ENCODE results near the gene BNIP5.

BNIP5 gene

DNA sequence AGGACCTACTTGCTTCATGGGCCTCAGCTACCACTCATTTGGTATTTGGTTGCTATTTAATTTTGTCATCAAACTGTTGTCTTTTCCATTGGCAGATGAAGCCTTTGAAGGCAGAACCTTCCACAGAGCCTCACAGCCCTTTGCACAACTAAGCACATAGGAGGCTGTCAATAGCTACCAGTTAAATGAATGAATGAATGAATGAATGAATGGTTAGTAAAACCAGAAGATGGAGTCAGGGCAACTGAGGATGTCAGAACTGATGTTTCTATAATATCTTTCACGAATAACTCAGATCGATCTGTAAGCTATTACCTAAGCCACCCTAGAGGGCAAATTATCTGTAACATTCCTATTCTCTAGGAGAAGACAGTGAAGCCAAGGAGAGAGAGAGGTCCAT is 19.1 kb downstream of the BNIP5 start:
- Histone ChIP-seq H3K9me3 (ENCODE audit: control insufficient read depth, insufficient read depth, low read depth, low read length) (no peaks in the 10 kb centered on the region), H3K4me3 (ENCODE audit: low read depth, low read length) (no peak overlapping the region), H3K27ac (ENCODE audit: extremely low read depth, low read depth, low read length) (no peak overlapping the region), H3K36me3 (ENCODE audit: control insufficient read depth in 2 of 2, insufficient read depth in 1 of 2, low read length in 2 of 2) (no peaks in the 10 kb centered on the region), H3K4me1 (ENCODE audit: control insufficient read depth, insufficient read depth, low read length) (peaks cover 22% of the 10 kb centered on the region)
- CTCF ChIA-PET = interaction anchor here (0.8 to 8.1 kb wide), 5 partner anchors 15 to 222 kb away, joined by 3 to 83 read pairs (median 3); no protein-coding TSS in a partner anchor
- TF ChIP-seq ZNF24 (tag by site-specific recombination; IDR thresholded peaks at IDR 0.05) (peak; percentile 76; the same call in 1 of the 2 replicates), ZNF350 (tag by site-specific recombination; IDR thresholded peaks at IDR 0.05) (no peak)
- POLR2A ChIA-PET = no interaction called here

DNA sequence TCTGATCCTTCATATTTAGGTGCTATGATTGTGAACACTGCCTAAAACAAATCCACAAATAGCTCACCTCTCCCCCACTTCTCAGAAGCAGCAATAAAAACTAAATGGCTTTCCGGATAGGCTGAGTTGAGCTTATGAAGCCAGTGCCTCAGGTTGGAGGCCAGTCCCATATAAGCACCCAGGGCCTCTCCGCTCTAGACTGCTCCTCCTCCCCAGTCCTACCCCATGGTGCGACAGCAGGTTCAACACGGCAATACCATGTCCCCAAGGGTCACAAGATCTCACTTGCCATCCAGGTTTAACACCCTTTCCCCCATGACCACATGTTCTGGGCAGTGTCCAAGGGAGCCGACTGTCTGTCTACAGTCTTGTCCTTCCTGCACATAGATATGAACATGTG is 20.8 kb downstream of the BNIP5 start:
- POLR2A ChIA-PET = no interaction called here
- CTCF ChIA-PET = interaction anchor here (8.1 kb wide), 1 partner anchor 14 kb away, joined by 83 read pairs; no protein-coding TSS in a partner anchor
- peak; percentile 18; the same call in 1 of the 2 replicates for TF ChIP-seq ZIC2 (tag by site-specific recombination; IDR thresholded peaks at IDR 0.05)
- TF ChIP-seq, protein P1, sequence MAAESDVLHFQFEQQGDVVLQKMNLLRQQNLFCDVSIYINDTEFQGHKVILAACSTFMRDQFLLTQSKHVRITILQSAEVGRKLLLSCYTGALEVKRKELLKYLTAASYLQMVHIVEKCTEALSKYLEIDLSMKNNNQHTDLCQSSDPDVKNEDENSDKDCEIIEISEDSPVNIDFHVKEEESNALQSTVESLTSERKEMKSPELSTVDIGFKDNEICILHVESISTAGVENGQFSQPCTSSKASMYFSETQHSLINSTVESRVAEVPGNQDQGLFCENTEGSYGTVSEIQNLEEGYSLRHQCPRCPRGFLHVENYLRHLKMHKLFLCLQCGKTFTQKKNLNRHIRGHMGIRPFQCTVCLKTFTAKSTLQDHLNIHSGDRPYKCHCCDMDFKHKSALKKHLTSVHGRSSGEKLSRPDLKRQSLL (tag by site-specific recombination; IDR thresholded peaks at IDR 0.05) = no peak
- TF ChIP-seq, protein P2, sequence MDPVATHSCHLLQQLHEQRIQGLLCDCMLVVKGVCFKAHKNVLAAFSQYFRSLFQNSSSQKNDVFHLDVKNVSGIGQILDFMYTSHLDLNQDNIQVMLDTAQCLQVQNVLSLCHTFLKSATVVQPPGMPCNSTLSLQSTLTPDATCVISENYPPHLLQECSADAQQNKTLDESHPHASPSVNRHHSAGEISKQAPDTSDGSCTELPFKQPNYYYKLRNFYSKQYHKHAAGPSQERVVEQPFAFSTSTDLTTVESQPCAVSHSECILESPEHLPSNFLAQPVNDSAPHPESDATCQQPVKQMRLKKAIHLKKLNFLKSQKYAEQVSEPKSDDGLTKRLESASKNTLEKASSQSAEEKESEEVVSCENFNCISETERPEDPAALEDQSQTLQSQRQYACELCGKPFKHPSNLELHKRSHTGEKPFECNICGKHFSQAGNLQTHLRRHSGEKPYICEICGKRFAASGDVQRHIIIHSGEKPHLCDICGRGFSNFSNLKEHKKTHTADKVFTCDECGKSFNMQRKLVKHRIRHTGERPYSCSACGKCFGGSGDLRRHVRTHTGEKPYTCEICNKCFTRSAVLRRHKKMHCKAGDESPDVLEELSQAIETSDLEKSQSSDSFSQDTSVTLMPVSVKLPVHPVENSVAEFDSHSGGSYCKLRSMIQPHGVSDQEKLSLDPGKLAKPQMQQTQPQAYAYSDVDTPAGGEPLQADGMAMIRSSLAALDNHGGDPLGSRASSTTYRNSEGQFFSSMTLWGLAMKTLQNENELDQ (tag by site-specific recombination; IDR thresholded peaks at IDR 0.05; ENCODE audit: low read depth) = no peak
- TF ChIP-seq KLF10 (tag by site-specific recombination; IDR thresholded peaks at IDR 0.05) = no peak

DNA sequence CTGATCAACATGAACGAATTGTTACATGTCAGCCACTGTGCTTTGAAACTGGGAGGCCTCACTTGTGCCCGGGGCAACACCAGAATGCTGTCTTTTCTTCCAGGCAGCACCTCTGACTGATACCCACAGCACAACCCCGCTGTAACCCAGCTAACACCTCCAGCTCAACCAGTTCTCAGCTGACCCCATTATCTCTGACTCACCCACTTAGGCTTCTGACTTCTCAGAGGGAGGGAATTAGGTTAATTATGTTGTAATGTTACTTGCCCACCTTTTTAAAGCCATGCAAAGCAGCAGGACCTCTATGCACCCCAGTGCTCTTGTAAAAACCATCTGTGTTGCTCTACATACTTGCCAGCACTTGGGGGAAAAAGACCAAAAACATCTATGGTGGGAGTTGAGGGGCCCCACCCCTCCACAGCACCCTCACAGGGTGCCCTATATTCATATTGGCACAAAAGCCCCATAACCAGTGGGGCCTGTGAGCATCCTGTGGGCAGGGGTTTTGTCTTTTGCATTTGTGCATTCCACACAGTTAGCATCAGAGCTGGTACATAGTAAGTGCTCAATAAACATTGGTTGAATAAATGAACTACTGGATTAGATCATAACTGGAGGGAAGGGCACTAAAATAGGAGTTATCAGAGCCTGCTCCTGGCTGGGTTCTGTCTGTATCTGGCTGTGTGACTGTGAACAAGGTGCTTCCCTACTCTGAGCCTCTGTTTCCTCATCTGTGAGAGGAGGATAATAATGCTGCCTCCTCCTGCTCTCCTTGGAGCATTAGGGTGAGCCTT is 22.3 kb downstream of the BNIP5 start:
- POLR2A ChIA-PET = no interaction called here
- no peaks in the 10 kb centered on the region for H3K9me3 ChIP-seq (ENCODE audit: control insufficient read depth, insufficient read depth, low read depth, low read length)
- no peaks in the 10 kb centered on the region for H3K36me3 ChIP-seq (ENCODE audit: control insufficient read depth in 2 of 2, insufficient read depth in 1 of 2, low read length in 2 of 2)
- CTCF ChIA-PET = interaction anchor here (8.1 kb wide), 1 partner anchor 12 kb away, joined by 83 read pairs; no protein-coding TSS in a partner anchor
- peaks cover 13% of the 10 kb centered on the region for H3K4me1 ChIP-seq (ENCODE audit: control insufficient read depth, insufficient read depth, low read length)
- H3K4me3 ChIP-seq (ENCODE audit: low read depth, low read length) = no peak overlapping the region
- no peak overlapping the region for H3K27ac ChIP-seq (ENCODE audit: extremely low read depth, low read depth, low read length)
- TF ChIP-seq IKZF3 (tag by site-specific recombination; IDR thresholded peaks at IDR 0.05) (no peak), ZFP41 (tag by site-specific recombination; IDR thresholded peaks at IDR 0.05; ENCODE audit: borderline replicate concordance) (no peak), ZNF843 (tag by site-specific recombination; IDR thresholded peaks at IDR 0.05) (no peak), ZBTB20 (tag by site-specific recombination; IDR thresholded peaks at IDR 0.05) (no peak), ZSCAN30 (tag by site-specific recombination; IDR thresholded peaks at IDR 0.05) (no peak), ZNF830 (tag by site-specific recombination; IDR thresholded peaks at IDR 0.05; ENCODE audit: low read depth) (no peak), ZSCAN16 (tag by site-specific recombination; IDR thresholded peaks at IDR 0.05) (peak; percentile 61; the same call in 1 of the 2 replicates), ZNF416 (tag by site-specific recombination; IDR thresholded peaks at IDR 0.05) (no peak), ZNF394 (tag by site-specific recombination; IDR thresholded peaks at IDR 0.05; ENCODE audit: borderline replicate concordance) (0 out of 2 replicates have a peak, but pooled peaks have one; percentile 12), ZNF133 (tag by site-specific recombination; IDR thresholded peaks at IDR 0.05) (no peak), ZNF341 (tag by site-specific recombination; IDR thresholded peaks at IDR 0.05; ENCODE audit: low read depth) (no peak), KLF1 (tag by site-specific recombination; IDR thresholded peaks at IDR 0.05) (no peak), ZNF610 (tag by site-specific recombination; IDR thresholded peaks at IDR 0.05; ENCODE audit: borderline replicate concordance) (no peak), ZSCAN23 (tag by site-specific recombination; IDR thresholded peaks at IDR 0.05) (no peak)
- TF ChIP-seq, protein P3, sequence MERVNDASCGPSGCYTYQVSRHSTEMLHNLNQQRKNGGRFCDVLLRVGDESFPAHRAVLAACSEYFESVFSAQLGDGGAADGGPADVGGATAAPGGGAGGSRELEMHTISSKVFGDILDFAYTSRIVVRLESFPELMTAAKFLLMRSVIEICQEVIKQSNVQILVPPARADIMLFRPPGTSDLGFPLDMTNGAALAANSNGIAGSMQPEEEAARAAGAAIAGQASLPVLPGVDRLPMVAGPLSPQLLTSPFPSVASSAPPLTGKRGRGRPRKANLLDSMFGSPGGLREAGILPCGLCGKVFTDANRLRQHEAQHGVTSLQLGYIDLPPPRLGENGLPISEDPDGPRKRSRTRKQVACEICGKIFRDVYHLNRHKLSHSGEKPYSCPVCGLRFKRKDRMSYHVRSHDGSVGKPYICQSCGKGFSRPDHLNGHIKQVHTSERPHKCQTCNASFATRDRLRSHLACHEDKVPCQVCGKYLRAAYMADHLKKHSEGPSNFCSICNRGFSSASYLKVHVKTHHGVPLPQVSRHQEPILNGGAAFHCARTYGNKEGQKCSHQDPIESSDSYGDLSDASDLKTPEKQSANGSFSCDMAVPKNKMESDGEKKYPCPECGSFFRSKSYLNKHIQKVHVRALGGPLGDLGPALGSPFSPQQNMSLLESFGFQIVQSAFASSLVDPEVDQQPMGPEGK (tag by site-specific recombination; IDR thresholded peaks at IDR 0.05) = 0 out of 2 replicates have a peak, but pooled peaks have one; percentile 41
- TF ChIP-seq, protein P4, sequence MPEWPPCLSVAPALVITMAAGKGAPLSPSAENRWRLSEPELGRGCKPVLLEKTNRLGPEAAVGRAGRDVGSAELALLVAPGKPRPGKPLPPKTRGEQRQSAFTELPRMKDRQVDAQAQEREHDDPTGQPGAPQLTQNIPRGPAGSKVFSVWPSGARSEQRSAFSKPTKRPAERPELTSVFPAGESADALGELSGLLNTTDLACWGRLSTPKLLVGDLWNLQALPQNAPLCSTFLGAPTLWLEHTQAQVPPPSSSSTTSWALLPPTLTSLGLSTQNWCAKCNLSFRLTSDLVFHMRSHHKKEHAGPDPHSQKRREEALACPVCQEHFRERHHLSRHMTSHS (tag by site-specific recombination; IDR thresholded peaks at IDR 0.05) = no peak
- TF ChIP-seq, protein P5, sequence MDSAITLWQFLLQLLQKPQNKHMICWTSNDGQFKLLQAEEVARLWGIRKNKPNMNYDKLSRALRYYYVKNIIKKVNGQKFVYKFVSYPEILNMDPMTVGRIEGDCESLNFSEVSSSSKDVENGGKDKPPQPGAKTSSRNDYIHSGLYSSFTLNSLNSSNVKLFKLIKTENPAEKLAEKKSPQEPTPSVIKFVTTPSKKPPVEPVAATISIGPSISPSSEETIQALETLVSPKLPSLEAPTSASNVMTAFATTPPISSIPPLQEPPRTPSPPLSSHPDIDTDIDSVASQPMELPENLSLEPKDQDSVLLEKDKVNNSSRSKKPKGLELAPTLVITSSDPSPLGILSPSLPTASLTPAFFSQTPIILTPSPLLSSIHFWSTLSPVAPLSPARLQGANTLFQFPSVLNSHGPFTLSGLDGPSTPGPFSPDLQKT (IDR thresholded peaks at IDR 0.05; ENCODE audit: borderline replicate concordance, low read depth, low read length) = no peak

More for the DNA sequence above, 20.8 kb downstream of the BNIP5 start:
- Histone ChIP-seq H3K36me3 (ENCODE audit: control insufficient read depth in 2 of 2, insufficient read depth in 1 of 2, low read length in 2 of 2) (no peaks in the 10 kb centered on the region), H3K9me3 (ENCODE audit: control insufficient read depth, insufficient read depth, low read depth, low read length) (no peaks in the 10 kb centered on the region), H3K27ac (ENCODE audit: extremely low read depth, low read depth, low read length) (no peak overlapping the region), H3K4me1 (ENCODE audit: control insufficient read depth, insufficient read depth, low read length) (peaks cover 22% of the 10 kb centered on the region), H3K4me3 (ENCODE audit: low read depth, low read length) (no peak overlapping the region)
